A549 (cell line): ENCODE data around the gene EXOC4.

Experiments used
- CEBPB ChIP-seq, 2 experiments: fragments of >200 bp in 1 of 2; sonication (Bioruptor Twin) in 1 of 2; formaldehyde crosslinking in 1 of 2; IDR thresholded peaks; 2 replicates each; pipeline ENCODE4 v1.6.1; 2012 to 2016
- CTCF ChIP-seq: fragments of >200 bp; sonication (Bioruptor Twin); formaldehyde crosslinking; IDR thresholded peaks from 3 replicates; pipeline ENCODE4 v1.5.1; 2016
- EP300 ChIP-seq, 2 experiments: fragments of >200 bp; sonication (Bioruptor Twin); formaldehyde crosslinking; IDR thresholded peaks; 2 replicates in 1 of 2; 3 replicates in 1 of 2; pipeline ENCODE4 v1.6.1; 2016 to 2017
- HOXA7 ChIP-seq: fragments of 250-450 bp; sonication (Bioruptor Pico); IDR thresholded peaks from 2 replicates; pipeline ENCODE4 v1.5.0; 2020; ENCODE audit warnings: mild to moderate bottlenecking, moderate library complexity
- JUNB ChIP-seq: fragments of >200 bp; sonication (Bioruptor Twin); formaldehyde crosslinking; IDR thresholded peaks from 2 replicates; pipeline ENCODE4 v1.6.1; 2016
- KDM5A ChIP-seq: fragments of 200-600 bp; sonication (generic); IDR thresholded peaks from 2 replicates; pipeline ENCODE4 v1.6.1; 2016; ENCODE audit warnings: antibody characterized with exemption, mild to moderate bottlenecking
- MAX ChIP-seq: IDR thresholded peaks from 2 replicates; pipeline ENCODE4 v1.6.1; 2012
- NFE2L2 ChIP-seq: fragments of 150-350 bp; conservative IDR thresholded peaks from 2 replicates; pipeline ENCODE4 v1.6.1; 2014; ENCODE audit warnings: low read length
- NPAS2 ChIP-seq: fragments of 250-450 bp; sonication (Bioruptor Pico); IDR thresholded peaks from 2 replicates; pipeline ENCODE4 v1.8.0; 2022; ENCODE audit warnings: mild to moderate bottlenecking, moderate library complexity, borderline replicate concordance
- POLR2A ChIP-seq: IDR thresholded peaks from 2 replicates; pipeline ENCODE4 v1.6.1; 2012; ENCODE audit warnings: mild to moderate bottlenecking, low read length
- POLR2AphosphoS2 ChIP-seq: conservative IDR thresholded peaks from 2 replicates; pipeline ENCODE4 v1.6.1; 2012; ENCODE audit warnings: low read length, improper control_type of control experiment, inconsistent platforms
- RCOR1 ChIP-seq: fragments of 150-350 bp; IDR thresholded peaks from 2 replicates; pipeline ENCODE4 v1.6.1; 2014; ENCODE audit warnings: antibody characterized with exemption, low read length, low read depth
- RNF2 ChIP-seq: fragments of 200-600 bp; sonication (generic); IDR thresholded peaks from 2 replicates; pipeline ENCODE4 v1.6.1; 2016; ENCODE audit warnings: low read depth, mild to moderate bottlenecking, antibody characterized with exemption, moderate library complexity, borderline replicate concordance
- USF2 ChIP-seq: fragments of 450-650 bp; IDR thresholded peaks from 2 replicates; pipeline ENCODE4 v1.6.1; 2014; ENCODE audit warnings: antibody characterized with exemption

GRCh38 chr7:133248901-133249300 lies 4.0 kb upstream of the EXOC4 start:
- TF ChIP-seq CTCF (no peak), CEBPB (IDR thresholded peaks at IDR 0.05) (no peak), POLR2A (no peak), RNF2 (no peak), HOXA7 (CRISPR knock-in tag) (no peak), KDM5A (no peak), NFE2L2 (no peak), EP300 (IDR thresholded peaks at IDR 0.05) (no peak), MAX (no peak), POLR2AphosphoS2 (no peak), USF2 (no peak), RCOR1 (no peak), NPAS2 (no peak), JUNB (no peak)
